Endothelial cell of umbilical vein (primary cell): ENCODE data around the gene ZFPM1. TPM values are rescaled to one million over a fixed set of nuclear protein-coding genes. Genes with fewer than 3 reads are reported as not detected.

Experiments
- BruUV-seq: library from RNA; stranded (reverse); fragments of 400-500 nt; replicated peaks from 2 replicates; lab custom pipeline; 2021; lab: Mats Ljungman, UMichigan
- CTCF ChIA-PET: fragments of 300-600, 350-600 bp; sonication (Branson Sonifier 250); formaldehyde crosslinking; loops from one replicate; lab custom pipeline; 2021; ENCODE audit warnings: antibody characterized with exemption, inconsistent platforms; lab: Charles Lee
- POLR2A ChIA-PET: fragments of 300-600, 350-600 bp; sonication (Branson Sonifier 250); formaldehyde crosslinking; loops from one replicate; lab custom pipeline; 2021; ENCODE audit warnings: antibody characterized with exemption, inconsistent platforms; lab: Charles Lee
- DNase-seq: peaks from one replicate; pipeline ENCODE4 v3.0.0-alpha.2; 2011; ENCODE audit warnings: low read depth, low spot score
- FAIRE-seq: peaks from 2 replicates; lab custom pipeline; 2011; peaks lifted over from hg19 to GRCh38; lab: Jason Lieb, UNC
- H2AFZ ChIP-seq: 2 replicates; pipeline ENCODE4 v1.6.0; 2012; ENCODE audit warnings: low read depth, low read length, control low read depth, inconsistent platforms
- H3K27ac ChIP-seq: 2 replicates; pipeline ENCODE4 v1.5.1; 2011; ENCODE audit warnings: low read depth, mild to moderate bottlenecking, control low read depth, low read length, moderate library complexity; ENCODE audit not compliant: insufficient read depth
- H3K27me3 ChIP-seq, 2 experiments: 2 replicates each; pipeline versions ENCODE4 v1.6.0 to v1.6.1; 2011; ENCODE audit warnings: low read length in 2 of 2, mixed read lengths in 1 of 2; ENCODE audit not compliant: control insufficient read depth in 2 of 2, insufficient read depth in 2 of 2
- H3K36me3 ChIP-seq, 2 experiments: 2 replicates in 1 of 2; 3 replicates in 1 of 2; pipeline ENCODE4 v1.5.1; 2011; ENCODE audit warnings: low read length in 2 of 2, mild to moderate bottlenecking in 1 of 2, moderate library complexity in 1 of 2; ENCODE audit not compliant: control insufficient read depth in 2 of 2, insufficient read depth in 2 of 2; ENCODE audit errors: extremely low read depth in 1 of 2
- H3K4me1 ChIP-seq: 3 replicates; pipeline ENCODE4 v1.5.1; 2011; ENCODE audit warnings: mild to moderate bottlenecking, low read length; ENCODE audit not compliant: control insufficient read depth, insufficient read depth; ENCODE audit errors: extremely low read depth
- H3K4me2 ChIP-seq: 2 replicates; pipeline ENCODE4 v1.6.1; 2011; ENCODE audit warnings: low read length, control low read depth, mixed read lengths; ENCODE audit not compliant: insufficient read depth
- H3K4me3 ChIP-seq, 3 experiments: fragments of 200-600 bp in 1 of 3; sonication (generic), shearing (Covaris generic) in 1 of 3; replicated peaks in 1 of 3; 2 replicates each; pipeline ENCODE4 v1.5.1; 2011 to 2016; ENCODE audit warnings: control low read depth in 3 of 3, low read length in 3 of 3, mild to moderate bottlenecking in 2 of 3, inconsistent platforms in 1 of 3, low read depth in 1 of 3, moderate library complexity in 1 of 3; ENCODE audit not compliant: insufficient read depth in 1 of 3
- H3K79me2 ChIP-seq: 2 replicates; pipeline ENCODE4 v1.6.0; 2012; ENCODE audit warnings: low read length, inconsistent platforms; ENCODE audit not compliant: control insufficient read depth, insufficient read depth
- H3K9ac ChIP-seq: replicated peaks from 2 replicates; pipeline ENCODE3; 2011; ENCODE audit warnings: low read length, control low read depth; ENCODE audit not compliant: insufficient read depth; ENCODE audit errors: extremely low read depth
- H3K9me1 ChIP-seq: replicated peaks from 3 replicates; pipeline ENCODE4 v1.6.0; 2011; ENCODE audit warnings: mild to moderate bottlenecking, low read length; ENCODE audit not compliant: control insufficient read depth, insufficient read depth; ENCODE audit errors: extremely low read depth
- H3K9me3 ChIP-seq: replicated peaks from 2 replicates; pipeline ENCODE4 v1.5.1; 2012; ENCODE audit warnings: low read length, inconsistent platforms; ENCODE audit not compliant: control insufficient read depth, insufficient read depth
- H4K20me1 ChIP-seq: replicated peaks from 2 replicates; pipeline ENCODE3; 2011; ENCODE audit warnings: mild to moderate bottlenecking, low read length; ENCODE audit not compliant: control insufficient read depth, insufficient read depth; ENCODE audit errors: extremely low read depth
- CTCF ChIP-seq, 2 donors: IDR thresholded peaks; 1 replicate in 1 of 2; 2 replicates in 1 of 2; pipeline ENCODE4 v1.5.1; 2011; ENCODE audit warnings: low read length in 2 of 2, mild to moderate bottlenecking in 2 of 2, moderate library complexity in 2 of 2, control low read depth in 1 of 2, inconsistent platforms in 1 of 2, low read depth in 1 of 2; ENCODE audit not compliant: insufficient read depth in 1 of 2; ENCODE audit errors: extremely low read depth in 1 of 2
- EZH2 ChIP-seq: IDR thresholded peaks from 2 replicates; pipeline ENCODE4 v1.6.1; 2012; ENCODE audit warnings: borderline replicate concordance, low read depth, mild to moderate bottlenecking, moderate library complexity, low read length, inconsistent platforms; ENCODE audit not compliant: severe bottlenecking
- FOS ChIP-seq: IDR thresholded peaks from 2 replicates; pipeline ENCODE4 v1.6.1; 2011; ENCODE audit warnings: mild to moderate bottlenecking, low read length, moderate library complexity, borderline replicate concordance; ENCODE audit not compliant: insufficient read depth
- GATA2 ChIP-seq: IDR thresholded peaks from 2 replicates; pipeline ENCODE4 v1.7.0; 2011; ENCODE audit warnings: low read depth, mild to moderate bottlenecking, moderate library complexity, mixed read lengths, low read length; ENCODE audit not compliant: insufficient read length, insufficient read depth
- JUN ChIP-seq: IDR thresholded peaks from 2 replicates; pipeline ENCODE4 v1.6.1; 2011; ENCODE audit warnings: borderline replicate concordance, low read depth; ENCODE audit not compliant: insufficient read length, insufficient read depth
- MAX ChIP-seq: IDR thresholded peaks from 2 replicates; pipeline ENCODE4 v1.6.1; 2011; ENCODE audit not compliant: insufficient read depth, insufficient read length
- MYC ChIP-seq: IDR thresholded peaks from one replicate; pipeline ENCODE4 v1.6.1; 2011; ENCODE audit warnings: mild to moderate bottlenecking, low read depth, low read length
- POLR2A ChIP-seq: IDR thresholded peaks from 2 replicates; pipeline ENCODE4 v1.6.1; 2012; ENCODE audit warnings: low read depth, mild to moderate bottlenecking, control low read depth, low read length
- POLR2AphosphoS5 ChIP-seq: IDR thresholded peaks from 2 replicates; pipeline ENCODE4 v1.6.1; 2012; ENCODE audit warnings: low read depth, mild to moderate bottlenecking, control low read depth, low read length, moderate library complexity; ENCODE audit not compliant: insufficient read depth
- dilution Hi-C: fragments of 300-500 bp; cut with MboI; formaldehyde crosslinking; loops from one replicate; pipeline ENCODE4 v1.15.0; 2019; ENCODE audit warnings: low sequenced_read_pairs; ENCODE audit not compliant: extremely low pct_ligation_motif_present
- intact Hi-C: fragments of 100-400 bp; cut with micrococcal nuclease; formaldehyde crosslinking; loops from one replicate; pipeline ENCODE4 v1.10.0; 2022
- polyA plus RNA-seq, 4 experiments: library from polyadenylated mRNA; depleted of rRNA in 3 of 4; stranded (reverse) in 3 of 4; unstranded in 1 of 4; fragments of >200 nt; gene quantifications; 2 replicates each; pipeline versions ENCODE4 v1.2.1 to v1.2.3, GENCODE V29; 2011 to 2012; ENCODE audit warnings: missing spikeins in 1 of 4
- total RNA-seq: library from RNA; stranded (reverse); gene quantifications from 2 replicates; pipeline ENCODE4 v1.2.3, GENCODE V29; 2021

The ZFPM1 gene
- total and polyA plus RNA-seq, 2 donors (not counting 3 experiments of a cell fraction or from before 2014, with no cell fraction given), result 0.37 to 7.5 TPM

DNA sequence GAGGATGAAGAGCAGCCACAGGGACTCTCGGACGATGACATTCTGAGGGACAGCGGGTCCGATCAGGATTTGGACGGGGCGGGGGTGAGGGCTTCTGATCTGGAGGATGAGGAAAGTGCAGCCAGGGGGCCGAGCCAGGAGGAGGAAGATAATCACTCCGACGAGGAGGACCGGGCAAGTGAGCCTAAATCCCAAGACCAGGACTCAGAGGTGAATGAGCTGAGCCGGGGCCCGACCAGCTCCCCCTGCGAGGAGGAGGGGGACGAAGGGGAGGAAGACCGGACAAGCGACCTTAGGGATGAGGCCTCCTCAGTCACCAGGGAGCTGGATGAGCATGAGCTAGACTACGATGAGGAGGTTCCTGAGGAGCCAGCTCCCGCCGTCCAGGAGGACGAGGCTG lies 124.1 kb downstream of the ZFPM1 start:
- intact Hi-C loops, result no loop called here
- H3K4me1 ChIP-seq, result no peaks in the 10 kb centered on the region
- no peaks in the 10 kb centered on the region for H3K9me1 ChIP-seq
- no TSS peak for BruUV-seq
- POLR2A ChIA-PET, result no interaction called here
- H3K4me2 ChIP-seq, result no peak overlapping the region
- peaks cover 51% of the 10 kb centered on the region for H3K79me2 ChIP-seq
- dilution Hi-C loops, result no loop called here
- DNase-seq (no peak), FAIRE-seq (no peak)
- H3K27ac ChIP-seq, result no peak overlapping the region
- CTCF ChIA-PET, result no interaction called here
- H3K36me3 ChIP-seq, result peaks cover 11 to 40% of the 10 kb centered on the region in 2 experiments
- H2AFZ ChIP-seq, result no peak overlapping the region
- no peaks in the 10 kb centered on the region for H3K27me3 ChIP-seq
- no peak overlapping the region for H3K9ac ChIP-seq
- H4K20me1 ChIP-seq, result no peaks in the 10 kb centered on the region
- TF ChIP-seq MYC (no peak), CTCF (IDR thresholded peaks at IDR 0.05; ENCODE audit: extremely low read depth in 1 of 2, insufficient read depth in 1 of 2, low read depth in 1 of 2, low read length in 2 of 2) (no peak), MAX (no peak), JUN (no peak), POLR2A (no peak), FOS (no peak), GATA2 (no peak), EZH2 (no peak), POLR2AphosphoS5 (no peak)
- no peaks in the 10 kb centered on the region for H3K9me3 ChIP-seq
- H3K4me3 ChIP-seq, result no peak overlapping the region
